ENCODE measurements around the gene TTC8. TPM values are rescaled to one million over a fixed set of nuclear protein-coding genes. Genes with fewer than 3 reads are reported as not detected.

The TTC8 gene
- total RNA-seq, 6 donors from 2014 or later, result 7.8 to 21.4 (median 15.7) TPM

GRCh38 chr14:88910386-88910785 is 85.9 kb downstream of the TTC8 start:
- Histone ChIP-seq H3K4me1 (no peaks in the 10 kb centered on the region), H3K36me3 (no peaks in the 10 kb centered on the region), H3K9me3 (peaks cover 0 to 8% (median 3%) of the 10 kb centered on the region in 4 donors), H3K27ac (no peak overlapping the region), H3K4me3 (no peak overlapping the region), H3K27me3 (no peaks in the 10 kb centered on the region)
- WGBS, 2 donors, result 74 to 90% methylated on average over 4 to 6 of the region's 6 CpGs
- ATAC-seq (ENCODE audit: low FRiP score in 2 of 2), result no peak
- no peak for TF ChIP-seq EP300 (IDR thresholded peaks at IDR 0.05)
- TF ChIP-seq POLR2AphosphoS5 (IDR thresholded peaks at IDR 0.05), result no peak
- TF ChIP-seq POLR2A (IDR thresholded peaks at IDR 0.05), result no peak
- no peak for TF ChIP-seq CTCF (IDR thresholded peaks at IDR 0.05)
- DNase-seq, result peak in 1 of 2 donors; percentile 21

- DNase-seq (no peak), ATAC-seq (ENCODE audit: low FRiP score in 2 of 2) (no peak)
- WGBS, 2 donors, result 70 to 80% methylated on average over 4 of the region's 4 CpGs
- H3K27ac ChIP-seq, result no peak overlapping the region
- H3K9me3 ChIP-seq, result peaks cover 0 to 8% (median 3%) of the 10 kb centered on the region in 4 donors
- no peaks in the 10 kb centered on the region for H3K4me1 ChIP-seq
- TF ChIP-seq POLR2A (IDR thresholded peaks at IDR 0.05), result no peak
- H3K36me3 ChIP-seq, result no peaks in the 10 kb centered on the region
- H3K27me3 ChIP-seq, result no peaks in the 10 kb centered on the region
- H3K4me3 ChIP-seq, result no peak overlapping the region
Measured at GRCh38 chr14:88911809-88912208, 87.4 kb downstream of the TTC8 start.

GRCh38 chr14:88914956-88915355 is 90.5 kb downstream of the TTC8 start:
- TF ChIP-seq EP300 (IDR thresholded peaks at IDR 0.05) (no peak), POLR2A (IDR thresholded peaks at IDR 0.05) (no peak), CTCF (IDR thresholded peaks at IDR 0.05) (no peak), POLR2AphosphoS5 (IDR thresholded peaks at IDR 0.05) (no peak)
- 78 to 83% methylated on average over 4 of the region's 4 CpGs for WGBS, 2 donors

GRCh38 chr14:88919502-88919901 is 95.1 kb downstream of the TTC8 start:
- ATAC-seq (ENCODE audit: low FRiP score in 2 of 2), result no peak
- Histone ChIP-seq H3K27ac (no peak overlapping the region), H3K4me1 (no peaks in the 10 kb centered on the region), H3K9me3 (peaks cover 0 to 7% (median 0%) of the 10 kb centered on the region in 4 donors), H3K36me3 (no peaks in the 10 kb centered on the region), H3K4me3 (no peak overlapping the region), H3K27me3 (no peaks in the 10 kb centered on the region)
- no peak for TF ChIP-seq CTCF (IDR thresholded peaks at IDR 0.05)
- TF ChIP-seq POLR2AphosphoS5 (IDR thresholded peaks at IDR 0.05), result no peak
- no peak for DNase-seq
- WGBS, 2 donors, result 78 to 85% methylated on average over 3 of the region's 3 CpGs

More at GRCh38 chr14:88914956-88915355, 90.5 kb downstream of the TTC8 start:
- ATAC-seq (ENCODE audit: low FRiP score in 2 of 2) (no peak), DNase-seq (no peak)
- no peaks in the 10 kb centered on the region for H3K36me3 ChIP-seq
- H3K4me3 ChIP-seq, result no peak overlapping the region
- H3K27ac ChIP-seq, result no peak overlapping the region
- no peaks in the 10 kb centered on the region for H3K27me3 ChIP-seq
- H3K4me1 ChIP-seq, result no peaks in the 10 kb centered on the region
- no peaks in the 10 kb centered on the region for H3K9me3 ChIP-seq

Small RNA genes lying within 50 kb of the gene (small RNA-seq; reads per million reads assigned to genes)
- gene RF00019, result 0 reads per million in 4 donors
- gene RNU4-92P, result 0 reads per million in 4 donors

Other genes starting within 250 kb of the TTC8 start
- gene EML5, start 31.7 kb upstream of the TTC8 start, total RNA-seq, result 10 to 100 TPM in 1 of 6 donors, 1 to 10 TPM in 4, under 1 TPM in 1; 0.98 to 10.5 (median 3.3) TPM

Data from upper lobe of left lung (tissue), 6 donors.